H1 (cell line): ENCODE data around the gene CD59. TPM values are rescaled to one million over a fixed set of nuclear protein-coding genes. Genes with fewer than 3 reads are reported as not detected.

Experiments
- CTCF ChIA-PET: fragments of 300-600 bp; sonication (Branson Sonifier 250); formaldehyde crosslinking; loops from one replicate; lab custom pipeline; 2021; ENCODE audit not compliant: partially characterized antibody; lab: Charles Lee
- POLR2A ChIA-PET: fragments of 300-600 bp; sonication (Branson Sonifier 250); formaldehyde crosslinking; loops from one replicate; lab custom pipeline; 2021; ENCODE audit warnings: inconsistent platforms; ENCODE audit not compliant: partially characterized antibody; lab: Charles Lee
- DNase-seq, 2 experiments: peaks; one replicate each; pipeline versions ENCODE4 v3.0.0 to v3.0.0-alpha.2; 2010 to 2022; ENCODE audit warnings: low spot score in 2 of 2, low read depth in 1 of 2, mixed read lengths in 1 of 2
- FAIRE-seq: peaks from 2 replicates; lab custom pipeline; 2011; peaks lifted over from hg19 to GRCh38; lab: Jason Lieb, UNC
- H2AFZ ChIP-seq: 2 replicates; pipeline ENCODE4 v1.8.1; 2012; ENCODE audit warnings: low read length, inconsistent platforms
- H2AK5ac ChIP-seq: 2 replicates; pipeline ENCODE4 v1.6.1; 2013; ENCODE audit warnings: low read depth, low read length
- H2BK120ac ChIP-seq: replicated peaks from 2 replicates; pipeline ENCODE3; 2013; ENCODE audit warnings: low read depth, low read length, inconsistent platforms
- H2BK12ac ChIP-seq: 2 replicates; pipeline ENCODE4 v1.6.1; 2013; ENCODE audit warnings: low read depth, low read length
- H2BK15ac ChIP-seq: 2 replicates; pipeline ENCODE4 v1.6.1; 2013; ENCODE audit warnings: low read length
- H2BK20ac ChIP-seq: 2 replicates; pipeline ENCODE4 v1.6.1; 2013; ENCODE audit warnings: low read length
- H2BK5ac ChIP-seq: 2 replicates; pipeline ENCODE4 v1.6.1; 2013; ENCODE audit warnings: low read depth, low read length
- H3K14ac ChIP-seq: 2 replicates; pipeline ENCODE4 v1.6.1; 2013; ENCODE audit warnings: inconsistent platforms; ENCODE audit not compliant: insufficient read length
- H3K18ac ChIP-seq: 2 replicates; pipeline ENCODE4 v1.6.1; 2013; ENCODE audit warnings: low read length; ENCODE audit errors: extremely low read depth
- H3K23ac ChIP-seq: 2 replicates; pipeline ENCODE4 v1.6.1; 2013; ENCODE audit warnings: inconsistent platforms; ENCODE audit not compliant: insufficient read length
- H3K23me2 ChIP-seq: 2 replicates; pipeline ENCODE4 v1.6.1; 2013; ENCODE audit warnings: low read depth, low read length
- H3K27ac ChIP-seq: 2 replicates; pipeline ENCODE4 v1.6.1; 2011; ENCODE audit warnings: low read depth, low read length, inconsistent platforms
- H3K27me3 ChIP-seq, 4 experiments: replicated peaks in 1 of 4; 1 replicate in 1 of 4; 2 replicates in 3 of 4; pipeline versions ENCODE4 v1.6.1 to v1.8.1; 2011 to 2013; ENCODE audit warnings: low read length in 3 of 4, mild to moderate bottlenecking in 3 of 4, inconsistent platforms in 2 of 4, mixed read lengths in 2 of 4, moderate library complexity in 1 of 4; ENCODE audit not compliant: control insufficient read depth in 3 of 4, insufficient read depth in 3 of 4; ENCODE audit errors: extremely low read depth in 1 of 4
- H3K36me3 ChIP-seq, 4 experiments: 2 replicates each; pipeline versions ENCODE4 v1.6.1 to v1.8.1; 2011 to 2013; ENCODE audit warnings: mild to moderate bottlenecking in 4 of 4, low read length in 3 of 4, moderate library complexity in 2 of 4, control low read depth in 1 of 4, inconsistent platforms in 1 of 4; ENCODE audit not compliant: insufficient read depth in 4 of 4, control insufficient read depth in 2 of 4
- H3K4ac ChIP-seq: replicated peaks from 2 replicates; pipeline ENCODE3; 2013; ENCODE audit warnings: low read length, low read depth, mixed read lengths, inconsistent platforms; ENCODE audit not compliant: insufficient read length
- H3K4me1 ChIP-seq, 4 experiments: replicated peaks in 1 of 4; 1 replicate in 1 of 4; 2 replicates in 3 of 4; pipeline versions ENCODE4 v1.6.1 to v1.8.1; 2011 to 2013; ENCODE audit warnings: low read length in 3 of 4, inconsistent platforms in 2 of 4, mixed read lengths in 1 of 4; ENCODE audit not compliant: insufficient read depth in 4 of 4, control insufficient read depth in 3 of 4
- H3K4me2 ChIP-seq, 2 experiments: 2 replicates each; pipeline versions ENCODE4 v1.6.1 to v1.8.1; 2011 to 2013; ENCODE audit warnings: low read depth in 2 of 2, low read length in 2 of 2, control low read depth in 1 of 2, inconsistent platforms in 1 of 2, mild to moderate bottlenecking in 1 of 2; ENCODE audit not compliant: insufficient read depth in 1 of 2
- H3K4me3 ChIP-seq, 4 experiments: fragments of 200-600, 300-600 bp in 1 of 4; sonication (generic), shearing (Covaris generic), sonication (Bioruptor Twin) in 1 of 4; 2 replicates each; pipeline versions ENCODE4 v1.5.1 to v1.8.1; 2011 to 2016; ENCODE audit warnings: low read length in 4 of 4, low read depth in 3 of 4, control low read depth in 2 of 4, inconsistent platforms in 2 of 4, mild to moderate bottlenecking in 2 of 4, mixed read lengths in 1 of 4, moderate library complexity in 1 of 4; ENCODE audit not compliant: insufficient read depth in 2 of 4; ENCODE audit errors: extremely low read depth in 1 of 4
- H3K56ac ChIP-seq: replicated peaks from 2 replicates; pipeline ENCODE3; 2013; ENCODE audit warnings: low read depth, mild to moderate bottlenecking, mixed read lengths, low read length, inconsistent platforms; ENCODE audit not compliant: insufficient read length
- H3K79me1 ChIP-seq: 2 replicates; pipeline ENCODE4 v1.6.1; 2013; ENCODE audit warnings: low read depth, low read length, control low read depth
- H3K79me2 ChIP-seq, 2 experiments: 2 replicates each; pipeline versions ENCODE4 v1.6.1 to v1.8.1; 2012 to 2013; ENCODE audit warnings: low read length in 2 of 2, mild to moderate bottlenecking in 2 of 2, inconsistent platforms in 1 of 2; ENCODE audit not compliant: insufficient read depth in 2 of 2, control insufficient read depth in 1 of 2
- H3K9ac ChIP-seq, 4 experiments: replicated peaks in 1 of 4; 1 replicate in 1 of 4; 2 replicates in 3 of 4; pipeline versions ENCODE4 v1.6.1 to v1.8.1; 2011 to 2013; ENCODE audit warnings: low read depth in 3 of 4, low read length in 3 of 4, control low read depth in 2 of 4, mild to moderate bottlenecking in 2 of 4, moderate library complexity in 2 of 4, inconsistent platforms in 1 of 4; ENCODE audit errors: extremely low read depth in 1 of 4
- H3K9me3 ChIP-seq, 2 experiments: 2 replicates each; pipeline versions ENCODE4 v1.6.1 to v1.8.1; 2012 to 2013; ENCODE audit warnings: mild to moderate bottlenecking in 2 of 2, moderate library complexity in 2 of 2, control low read depth in 1 of 2, inconsistent platforms in 1 of 2, low read depth in 1 of 2, low read length in 1 of 2, mixed read lengths in 1 of 2; ENCODE audit not compliant: insufficient read depth in 2 of 2
- H4K20me1 ChIP-seq, 2 experiments: replicated peaks in 1 of 2; 2 replicates each; pipeline versions ENCODE3 to v1.8.1; 2011 to 2013; ENCODE audit warnings: inconsistent platforms in 2 of 2, low read length in 2 of 2, mild to moderate bottlenecking in 1 of 2; ENCODE audit not compliant: insufficient read depth in 2 of 2, control insufficient read depth in 1 of 2
- H4K5ac ChIP-seq: 2 replicates; pipeline ENCODE4 v1.6.1; 2013; ENCODE audit warnings: low read length, low read depth, mixed read lengths, inconsistent platforms; ENCODE audit not compliant: insufficient read length
- H4K8ac ChIP-seq: 2 replicates; pipeline ENCODE4 v1.8.0; 2013; ENCODE audit warnings: mild to moderate bottlenecking, moderate library complexity, low read length, inconsistent platforms; ENCODE audit not compliant: insufficient read depth; ENCODE audit errors: extremely low read depth
- H4K91ac ChIP-seq: replicated peaks from 2 replicates; pipeline ENCODE3; 2013; ENCODE audit warnings: low read length, mixed read lengths, inconsistent platforms; ENCODE audit not compliant: insufficient read length
- BACH1 ChIP-seq: IDR thresholded peaks from 2 replicates; pipeline ENCODE4 v1.6.1; 2012; ENCODE audit warnings: low read length, improper control_type of control experiment
- KDM5A ChIP-seq: fragments of 200-600 bp; IDR thresholded peaks from 2 replicates; pipeline ENCODE4 v1.7.1; 2012; ENCODE audit warnings: mild to moderate bottlenecking, low read length, inconsistent platforms, mixed read lengths
- WGBS, 2 experiments: shearing (Covaris generic) in 1 of 2; methylation state at CpG; one replicate each; pipeline versions ENCODE4 v1.1.6 to v1.1.7; 2013 to 2015; ENCODE audit warnings: low lambda C conversion rate in 2 of 2, mixed read lengths in 2 of 2, inconsistent platforms in 1 of 2, low coverage in 1 of 2, missing lambda C conversion rate in 1 of 2; ENCODE audit not compliant: insufficient replicate concordance in 2 of 2, insufficient coverage in 1 of 2, insufficient read length in 1 of 2; ENCODE audit errors: extremely low coverage in 1 of 2, missing lambda C conversion rate in 1 of 2; 5-methylcytosine and 5-hydroxymethylcytosine counted together
- polyA plus RNA-seq, 7 experiments: library from polyadenylated mRNA; depleted of rRNA in 3 of 7; stranded (reverse) in 5 of 7; unstranded in 2 of 7; fragments of >200 nt in 5 of 7; fragments of 200-250 nt in 2 of 7; gene quantifications; 1 replicate in 5 of 7; 2 replicates in 1 of 7; 4 replicates in 1 of 7; pipeline versions ENCODE4 v1.2.1 to v1.2.3, GENCODE V29; 2011 to 2013; ENCODE audit warnings: missing spikeins in 2 of 7, mixed read lengths in 2 of 7
- total RNA-seq: library from RNA; stranded (reverse); fragmentation: NEBNext Ultra II Directional; extraction: Animal tissue kit (Norgen Biotek cat#: 25700); gene quantifications from 2 replicates; pipeline ENCODE4 v1.2.1, GENCODE V29; 2021
- TF ChIP-seq, protein P1 (sequence below), 3 experiments: IDR thresholded peaks; 1 replicate in 2 of 3; 2 replicates in 1 of 3; pipeline versions ENCODE4 v1.5.1 to v1.6.1; 2011; ENCODE audit warnings: low read length in 3 of 3, mild to moderate bottlenecking in 3 of 3, inconsistent platforms in 2 of 3, low read depth in 1 of 3, moderate library complexity in 1 of 3; ENCODE audit not compliant: insufficient read depth in 1 of 3; ENCODE audit errors: control extremely low read depth in 1 of 3

CD59 gene
- total and polyA plus RNA-seq, 2 of the 8 experiments (the other 6 are each of a cell fraction or from before 2014, with no cell fraction given) = 63.1 to 90.3 TPM

DNA sequence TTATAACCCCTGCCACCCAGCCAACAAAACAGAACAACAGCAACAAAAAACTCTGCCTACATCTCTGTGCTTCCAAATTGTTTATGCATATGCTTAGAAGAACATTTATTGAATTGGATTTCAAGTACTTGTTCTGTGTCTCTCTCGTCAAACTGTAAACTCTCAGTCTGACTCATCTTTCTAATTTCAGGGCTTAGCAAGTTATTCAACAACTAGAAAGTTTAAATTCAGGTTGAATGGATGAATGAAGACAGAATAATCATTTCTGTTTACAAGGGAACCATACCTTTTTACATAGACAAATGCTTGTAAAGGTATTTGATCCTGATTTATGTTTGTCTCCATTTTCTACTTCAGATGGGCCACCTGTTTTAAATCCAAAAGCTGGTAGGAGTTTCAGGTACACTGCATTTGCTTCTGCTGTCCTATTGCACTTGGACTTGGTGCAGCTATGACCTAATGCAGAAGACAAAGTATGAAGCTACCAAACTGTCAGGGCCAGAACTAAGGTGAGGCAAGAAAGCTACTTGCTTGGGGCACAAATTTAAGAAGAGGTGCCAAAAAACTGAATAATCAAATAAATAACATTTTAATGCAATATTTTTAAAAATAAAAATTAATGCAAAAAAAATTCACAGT is 39.7 kb upstream of the CD59 start:
- Histone ChIP-seq H2BK15ac (no peak overlapping the region), H3K27me3 (peaks cover 0 to 13% (median 3%) of the 10 kb centered on the region in 4 experiments; a peak in 3 of 7 replicates), H3K56ac (no peak overlapping the region), H2AK5ac (no peak overlapping the region), H3K4me2 (no peak overlapping the region; a peak in 1 of 4 replicates), H4K20me1 (peaks cover 2 to 13% of the 10 kb centered on the region in 2 experiments), H2AFZ (no peak overlapping the region), H2BK120ac (no peak overlapping the region), H4K8ac (no peak overlapping the region), H3K9ac (no peak overlapping the region), H4K91ac (peak overlapping the region; percentile 59), H3K4me1 (peaks cover 11 to 17% (median 13%) of the 10 kb centered on the region in 4 experiments), H2BK20ac (no peak overlapping the region), H3K18ac (no peak overlapping the region), H4K5ac (no peak overlapping the region), H3K79me1 (no peaks in the 10 kb centered on the region), H3K23ac (no peak overlapping the region), H3K14ac (no peak overlapping the region), H3K4ac (peak overlapping the region; percentile 32), H3K27ac (no peak overlapping the region), H3K36me3 (no peaks in the 10 kb centered on the region), H2BK5ac (no peak overlapping the region), H3K9me3 (no peaks in the 10 kb centered on the region), H2BK12ac (no peak overlapping the region), H3K79me2 (0 out of 4 replicates have a peak, but pooled peaks cover 0 to 9% of the 10 kb centered on the region in 2 experiments), H3K23me2 (peaks cover 7% of the 10 kb centered on the region; the same call in 1 of the 2 replicates), H3K4me3 (no peak overlapping the region)
- TF ChIP-seq BACH1 (no peak), KDM5A (no peak)
- TF ChIP-seq, protein P1, sequence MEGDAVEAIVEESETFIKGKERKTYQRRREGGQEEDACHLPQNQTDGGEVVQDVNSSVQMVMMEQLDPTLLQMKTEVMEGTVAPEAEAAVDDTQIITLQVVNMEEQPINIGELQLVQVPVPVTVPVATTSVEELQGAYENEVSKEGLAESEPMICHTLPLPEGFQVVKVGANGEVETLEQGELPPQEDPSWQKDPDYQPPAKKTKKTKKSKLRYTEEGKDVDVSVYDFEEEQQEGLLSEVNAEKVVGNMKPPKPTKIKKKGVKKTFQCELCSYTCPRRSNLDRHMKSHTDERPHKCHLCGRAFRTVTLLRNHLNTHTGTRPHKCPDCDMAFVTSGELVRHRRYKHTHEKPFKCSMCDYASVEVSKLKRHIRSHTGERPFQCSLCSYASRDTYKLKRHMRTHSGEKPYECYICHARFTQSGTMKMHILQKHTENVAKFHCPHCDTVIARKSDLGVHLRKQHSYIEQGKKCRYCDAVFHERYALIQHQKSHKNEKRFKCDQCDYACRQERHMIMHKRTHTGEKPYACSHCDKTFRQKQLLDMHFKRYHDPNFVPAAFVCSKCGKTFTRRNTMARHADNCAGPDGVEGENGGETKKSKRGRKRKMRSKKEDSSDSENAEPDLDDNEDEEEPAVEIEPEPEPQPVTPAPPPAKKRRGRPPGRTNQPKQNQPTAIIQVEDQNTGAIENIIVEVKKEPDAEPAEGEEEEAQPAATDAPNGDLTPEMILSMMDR (IDR thresholded peaks at IDR 0.05; ENCODE audit: control extremely low read depth in 1 of 3, insufficient read depth in 1 of 3, low read depth in 1 of 3, low read length in 3 of 3) = no peak
- WGBS, 2 experiments = 87% methylated on average over 1 of the region's 1 CpG; no CpG with 5 or more reads in 1 of the 2 experiments
- ChIA-PET CTCF (interaction anchor here (1.0 to 1.1 kb wide), 3 partner anchors 26 to 60 kb away, joined by 3 to 4 read pairs (median 3); no protein-coding TSS in a partner anchor), POLR2A (interaction anchor here (2.1 kb wide), 1 partner anchor 75 kb away, joined by 7 read pairs; the partner anchor contains the start of gene C11orf91)
- no peak for FAIRE-seq
- no peak for DNase-seq
